GM23338 (cell line): ENCODE data around the gene TRIM44. TPM values are rescaled to one million over a fixed set of nuclear protein-coding genes. Genes with fewer than 3 reads are reported as not detected.
A peak's percentile ranks its signal among the peaks of the same experiment; 100 is the strongest.

Source experiments
- ATAC-seq: fragments of 200-7000 bp; cut with Tn5 transposase; 3 replicates; pipeline ENCODE4 v1.9.1; 2020
- DNase-seq: peaks from one replicate; pipeline ENCODE4 v3.0.0-alpha.2; 2015; ENCODE audit warnings: low spot score
- H2AFZ ChIP-seq: fragments of 200-600 bp; sonication (generic); 2 replicates; pipeline ENCODE4 v1.8.0; 2016; ENCODE audit warnings: antibody characterized with exemption, mild to moderate bottlenecking, moderate library complexity
- H3F3A ChIP-seq: fragments of 200-600 bp; sonication (generic); replicated peaks from 2 replicates; pipeline ENCODE4 v1.8.0; 2017; ENCODE audit warnings: antibody characterized with exemption, mixed run types, low read depth
- H3K27ac ChIP-seq: fragments of 200-600 bp; sonication (generic); 2 replicates; pipeline ENCODE4 v1.6.1; 2016; ENCODE audit warnings: low read depth
- H3K27me3 ChIP-seq: fragments of 200-600 bp; sonication (generic); 2 replicates; pipeline ENCODE4 v1.8.0; 2016; ENCODE audit warnings: mild to moderate bottlenecking, mixed run types, moderate library complexity; ENCODE audit not compliant: insufficient read depth
- H3K36me3 ChIP-seq: fragments of 200-600 bp; sonication (generic); 2 replicates; pipeline ENCODE4 v1.8.0; 2016; ENCODE audit warnings: mild to moderate bottlenecking; ENCODE audit not compliant: insufficient read depth
- H3K4me1 ChIP-seq: fragments of 200-600 bp; sonication (generic); 2 replicates; pipeline ENCODE4 v1.8.0; 2016; ENCODE audit warnings: mild to moderate bottlenecking, moderate library complexity; ENCODE audit not compliant: insufficient read depth
- H3K4me2 ChIP-seq: fragments of 200-600 bp; sonication (generic); 2 replicates; pipeline ENCODE4 v1.7.1; 2017; ENCODE audit warnings: mixed run types
- H3K4me3 ChIP-seq: fragments of 200-600 bp; sonication (generic); 2 replicates; pipeline ENCODE4 v1.6.1; 2016; ENCODE audit warnings: mixed run types
- H3K79me2 ChIP-seq: fragments of 200-600 bp; sonication (generic); replicated peaks from 2 replicates; pipeline ENCODE4 v1.8.0; 2017; ENCODE audit warnings: mild to moderate bottlenecking; ENCODE audit not compliant: insufficient read depth
- H3K9me2 ChIP-seq: fragments of 200-600 bp; sonication (generic); 2 replicates; pipeline ENCODE4 v1.8.0; 2017; ENCODE audit not compliant: insufficient read depth
- H4K20me1 ChIP-seq: fragments of 200-600 bp; sonication (generic); replicated peaks from 2 replicates; pipeline ENCODE4 v1.8.0; 2017; ENCODE audit warnings: mild to moderate bottlenecking; ENCODE audit not compliant: insufficient read depth
- H3K27ac Mint-ChIP-seq: 2 replicates; pipeline ENCODE4 v1.8.0; 2020; ENCODE audit warnings: inconsistent platforms, mild to moderate bottlenecking, moderate library complexity, mixed read lengths
- H3K27me3 Mint-ChIP-seq: 3 replicates; pipeline ENCODE4 v1.8.0; 2022; ENCODE audit warnings: low read depth, mild to moderate bottlenecking, moderate library complexity, mixed read lengths, inconsistent platforms; ENCODE audit not compliant: insufficient read depth, poor library complexity
- H3K36me3 Mint-ChIP-seq: 3 replicates; pipeline ENCODE4 v1.8.0; 2021; ENCODE audit warnings: low read depth, mild to moderate bottlenecking, inconsistent platforms, moderate library complexity, mixed read lengths
- H3K4me1 Mint-ChIP-seq: 3 replicates; pipeline ENCODE4 v1.8.0; 2020; ENCODE audit warnings: mild to moderate bottlenecking, inconsistent platforms, mixed read lengths
- H3K4me3 Mint-ChIP-seq: 3 replicates; pipeline ENCODE4 v1.8.0; 2021; ENCODE audit warnings: moderate library complexity, mild to moderate bottlenecking, inconsistent platforms, mixed read lengths
- H3K9me3 Mint-ChIP-seq: 3 replicates; pipeline ENCODE4 v1.8.0; 2020; ENCODE audit warnings: moderate library complexity, mild to moderate bottlenecking, inconsistent platforms, mixed read lengths
- CREB1 ChIP-seq: fragments of 250-450 bp; sonication (Bioruptor Pico); IDR thresholded peaks from 2 replicates; pipeline ENCODE4 v1.5.0; 2020; ENCODE audit warnings: low read depth, mild to moderate bottlenecking, moderate library complexity
- ETS1 ChIP-seq: IDR thresholded peaks from 2 replicates; pipeline ENCODE4 v1.6.1; 2016; ENCODE audit warnings: antibody characterized with exemption
- EZH2 ChIP-seq: fragments of 200-600 bp; sonication (generic); IDR thresholded peaks from one replicate; pipeline ENCODE4 v1.8.0; 2017; ENCODE audit warnings: antibody characterized with exemption, mild to moderate bottlenecking, low read depth; ENCODE audit not compliant: unreplicated experiment
- EZH2phosphoT487 ChIP-seq: fragments of 200-600 bp; sonication (generic); IDR thresholded peaks from one replicate; pipeline ENCODE4 v1.8.1; 2018; ENCODE audit warnings: antibody characterized with exemption; ENCODE audit not compliant: unreplicated experiment
- JUNB ChIP-seq: IDR thresholded peaks from one replicate; pipeline ENCODE4 v1.6.1; 2016; ENCODE audit warnings: antibody characterized with exemption; ENCODE audit not compliant: unreplicated experiment
- NANOG ChIP-seq: IDR thresholded peaks from 2 replicates; pipeline ENCODE4 v1.6.1; 2016; ENCODE audit warnings: antibody characterized with exemption, borderline replicate concordance
- POLR2AphosphoS5 ChIP-seq: IDR thresholded peaks from 2 replicates; pipeline ENCODE4 v1.6.1; 2016; ENCODE audit warnings: antibody characterized with exemption, low read depth
- STAT1 ChIP-seq: IDR thresholded peaks from one replicate; pipeline ENCODE4 v1.6.1; 2016; ENCODE audit warnings: antibody characterized with exemption; ENCODE audit not compliant: unreplicated experiment
- ZNF114 ChIP-seq: fragments of 250-450 bp; sonication (Bioruptor Pico); IDR thresholded peaks from 2 replicates; pipeline ENCODE4 v1.5.0; 2020; ENCODE audit warnings: mild to moderate bottlenecking, moderate library complexity
- ZNF331 ChIP-seq: fragments of 250-450 bp; sonication (Bioruptor Pico); IDR thresholded peaks from 2 replicates; pipeline ENCODE4 v1.5.0; 2020; ENCODE audit warnings: low read depth, mild to moderate bottlenecking, moderate library complexity
- ZNF462 ChIP-seq: fragments of 250-450 bp; sonication (Bioruptor Pico); IDR thresholded peaks from 2 replicates; pipeline ENCODE4 v1.5.0; 2020; ENCODE audit warnings: mild to moderate bottlenecking, moderate library complexity
- polyA plus RNA-seq: library from polyadenylated mRNA; unstranded; fragments of >200 nt; fragmentation: Nextera tagmentation; extraction: Ambion mirVana; gene quantifications from 2 replicates; pipeline ENCODE4 v1.2.1, GENCODE V29; 2016
- total RNA-seq: library from RNA; depleted of rRNA; stranded (reverse); fragments of >200 nt; shearing (Covaris generic); gene quantifications from 2 replicates; pipeline ENCODE4 v1.2.3, GENCODE V29; 2014
- TF ChIP-seq, protein P1 (sequence below): IDR thresholded peaks from one replicate; pipeline ENCODE4 v1.6.1; 2018; ENCODE audit warnings: antibody characterized with exemption; ENCODE audit not compliant: unreplicated experiment
- TF ChIP-seq, protein P2 (sequence below), 2 experiments: fragments of 200-600 bp in 1 of 2; sonication (generic) in 1 of 2; conservative IDR thresholded peaks; 2 replicates each; pipeline versions ENCODE4 v1.5.1 to v1.6.1; 2016 to 2017; ENCODE audit warnings: antibody characterized with exemption in 2 of 2, low read depth in 2 of 2, mild to moderate bottlenecking in 2 of 2, moderate library complexity in 1 of 2

TRIM44 gene
- total and polyA plus RNA-seq, 2 experiments from 2014 or later = 10.3 to 10.4 TPM

DNA sequence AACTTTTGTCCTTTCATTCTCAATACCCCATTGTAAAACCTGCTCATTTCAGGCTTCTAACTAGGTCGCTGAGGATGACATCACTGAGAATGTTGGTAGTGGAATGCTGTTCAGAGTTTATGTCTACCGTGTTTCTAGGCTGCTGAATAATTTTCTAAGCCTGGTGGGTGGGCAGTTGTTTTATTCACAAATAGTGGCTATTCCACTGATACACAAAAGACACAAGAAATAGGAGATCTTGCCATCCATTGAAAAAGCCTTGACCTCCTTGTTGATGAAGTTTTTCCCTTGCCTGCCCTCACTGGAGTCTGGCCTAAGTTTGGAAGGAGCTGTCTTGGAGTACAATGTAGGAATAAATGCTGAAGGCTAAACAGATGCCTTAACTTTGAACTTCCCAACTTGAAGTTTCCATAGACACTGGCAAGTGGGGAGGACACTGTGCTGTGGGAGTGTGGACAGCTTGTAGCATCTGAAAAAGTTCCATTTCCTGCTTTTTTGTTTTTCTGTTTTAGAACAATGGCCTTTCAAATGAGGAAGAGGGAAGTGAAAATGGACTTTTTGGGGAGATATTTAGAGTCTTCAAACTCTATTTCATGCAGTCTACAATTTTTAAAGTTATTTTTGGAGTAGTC lies 59.2 kb downstream of the TRIM44 start:
- Mint-ChIP-seq H3K4me1 (peaks cover 18% of the 10 kb centered on the region), H3K9me3 (no peaks in the 10 kb centered on the region), H3K4me3 (no peak overlapping the region), H3K36me3 (peaks cover 8% of the 10 kb centered on the region; the same call in 2 of the 3 replicates), H3K27me3 (no peaks in the 10 kb centered on the region), H3K27ac (no peak overlapping the region)
- no peaks in the 10 kb centered on the region; the same call in 1 of the 2 replicates for H4K20me1 ChIP-seq
- H3K27me3 ChIP-seq = no peaks in the 10 kb centered on the region
- DNase-seq (no peak), ATAC-seq (no peak)
- H3K36me3 ChIP-seq = no peaks in the 10 kb centered on the region
- H3K4me1 ChIP-seq = peaks cover 13% of the 10 kb centered on the region
- no peak overlapping the region for H2AFZ ChIP-seq
- H3K27ac ChIP-seq = no peak overlapping the region
- no peaks in the 10 kb centered on the region for H3F3A ChIP-seq
- peak overlapping the region; percentile 39; the same call in 1 of the 2 replicates for H3K4me2 ChIP-seq
- peaks cover 7% of the 10 kb centered on the region for H3K79me2 ChIP-seq
- TF ChIP-seq POLR2AphosphoS5 (no peak), NANOG (no peak), ZNF462 (CRISPR knock-in tag) (no peak), ZNF114 (no peak), ETS1 (no peak), EZH2 (no peak), ZNF331 (CRISPR knock-in tag) (no peak), STAT1 (no peak), JUNB (no peak), EZH2phosphoT487 (no peak), CREB1 (no peak)
- TF ChIP-seq, protein P1, sequence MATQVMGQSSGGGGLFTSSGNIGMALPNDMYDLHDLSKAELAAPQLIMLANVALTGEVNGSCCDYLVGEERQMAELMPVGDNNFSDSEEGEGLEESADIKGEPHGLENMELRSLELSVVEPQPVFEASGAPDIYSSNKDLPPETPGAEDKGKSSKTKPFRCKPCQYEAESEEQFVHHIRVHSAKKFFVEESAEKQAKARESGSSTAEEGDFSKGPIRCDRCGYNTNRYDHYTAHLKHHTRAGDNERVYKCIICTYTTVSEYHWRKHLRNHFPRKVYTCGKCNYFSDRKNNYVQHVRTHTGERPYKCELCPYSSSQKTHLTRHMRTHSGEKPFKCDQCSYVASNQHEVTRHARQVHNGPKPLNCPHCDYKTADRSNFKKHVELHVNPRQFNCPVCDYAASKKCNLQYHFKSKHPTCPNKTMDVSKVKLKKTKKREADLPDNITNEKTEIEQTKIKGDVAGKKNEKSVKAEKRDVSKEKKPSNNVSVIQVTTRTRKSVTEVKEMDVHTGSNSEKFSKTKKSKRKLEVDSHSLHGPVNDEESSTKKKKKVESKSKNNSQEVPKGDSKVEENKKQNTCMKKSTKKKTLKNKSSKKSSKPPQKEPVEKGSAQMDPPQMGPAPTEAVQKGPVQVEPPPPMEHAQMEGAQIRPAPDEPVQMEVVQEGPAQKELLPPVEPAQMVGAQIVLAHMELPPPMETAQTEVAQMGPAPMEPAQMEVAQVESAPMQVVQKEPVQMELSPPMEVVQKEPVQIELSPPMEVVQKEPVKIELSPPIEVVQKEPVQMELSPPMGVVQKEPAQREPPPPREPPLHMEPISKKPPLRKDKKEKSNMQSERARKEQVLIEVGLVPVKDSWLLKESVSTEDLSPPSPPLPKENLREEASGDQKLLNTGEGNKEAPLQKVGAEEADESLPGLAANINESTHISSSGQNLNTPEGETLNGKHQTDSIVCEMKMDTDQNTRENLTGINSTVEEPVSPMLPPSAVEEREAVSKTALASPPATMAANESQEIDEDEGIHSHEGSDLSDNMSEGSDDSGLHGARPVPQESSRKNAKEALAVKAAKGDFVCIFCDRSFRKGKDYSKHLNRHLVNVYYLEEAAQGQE = no peak
- TF ChIP-seq, protein P2, sequence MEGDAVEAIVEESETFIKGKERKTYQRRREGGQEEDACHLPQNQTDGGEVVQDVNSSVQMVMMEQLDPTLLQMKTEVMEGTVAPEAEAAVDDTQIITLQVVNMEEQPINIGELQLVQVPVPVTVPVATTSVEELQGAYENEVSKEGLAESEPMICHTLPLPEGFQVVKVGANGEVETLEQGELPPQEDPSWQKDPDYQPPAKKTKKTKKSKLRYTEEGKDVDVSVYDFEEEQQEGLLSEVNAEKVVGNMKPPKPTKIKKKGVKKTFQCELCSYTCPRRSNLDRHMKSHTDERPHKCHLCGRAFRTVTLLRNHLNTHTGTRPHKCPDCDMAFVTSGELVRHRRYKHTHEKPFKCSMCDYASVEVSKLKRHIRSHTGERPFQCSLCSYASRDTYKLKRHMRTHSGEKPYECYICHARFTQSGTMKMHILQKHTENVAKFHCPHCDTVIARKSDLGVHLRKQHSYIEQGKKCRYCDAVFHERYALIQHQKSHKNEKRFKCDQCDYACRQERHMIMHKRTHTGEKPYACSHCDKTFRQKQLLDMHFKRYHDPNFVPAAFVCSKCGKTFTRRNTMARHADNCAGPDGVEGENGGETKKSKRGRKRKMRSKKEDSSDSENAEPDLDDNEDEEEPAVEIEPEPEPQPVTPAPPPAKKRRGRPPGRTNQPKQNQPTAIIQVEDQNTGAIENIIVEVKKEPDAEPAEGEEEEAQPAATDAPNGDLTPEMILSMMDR (conservative IDR thresholded peaks at IDR 0.05; ENCODE audit: low read depth in 2 of 2) = no peak
- no peak overlapping the region for H3K4me3 ChIP-seq
- H3K9me2 ChIP-seq = no peaks in the 10 kb centered on the region
